ENCODE data around the gene FADS2. TPM values are rescaled to one million over a fixed set of nuclear protein-coding genes. Genes with fewer than 3 reads are reported as not detected.

FADS2 gene
- total and polyA plus RNA-seq, 7 donors: 3.6 to 50.2 (median 21.7) TPM

DNA sequence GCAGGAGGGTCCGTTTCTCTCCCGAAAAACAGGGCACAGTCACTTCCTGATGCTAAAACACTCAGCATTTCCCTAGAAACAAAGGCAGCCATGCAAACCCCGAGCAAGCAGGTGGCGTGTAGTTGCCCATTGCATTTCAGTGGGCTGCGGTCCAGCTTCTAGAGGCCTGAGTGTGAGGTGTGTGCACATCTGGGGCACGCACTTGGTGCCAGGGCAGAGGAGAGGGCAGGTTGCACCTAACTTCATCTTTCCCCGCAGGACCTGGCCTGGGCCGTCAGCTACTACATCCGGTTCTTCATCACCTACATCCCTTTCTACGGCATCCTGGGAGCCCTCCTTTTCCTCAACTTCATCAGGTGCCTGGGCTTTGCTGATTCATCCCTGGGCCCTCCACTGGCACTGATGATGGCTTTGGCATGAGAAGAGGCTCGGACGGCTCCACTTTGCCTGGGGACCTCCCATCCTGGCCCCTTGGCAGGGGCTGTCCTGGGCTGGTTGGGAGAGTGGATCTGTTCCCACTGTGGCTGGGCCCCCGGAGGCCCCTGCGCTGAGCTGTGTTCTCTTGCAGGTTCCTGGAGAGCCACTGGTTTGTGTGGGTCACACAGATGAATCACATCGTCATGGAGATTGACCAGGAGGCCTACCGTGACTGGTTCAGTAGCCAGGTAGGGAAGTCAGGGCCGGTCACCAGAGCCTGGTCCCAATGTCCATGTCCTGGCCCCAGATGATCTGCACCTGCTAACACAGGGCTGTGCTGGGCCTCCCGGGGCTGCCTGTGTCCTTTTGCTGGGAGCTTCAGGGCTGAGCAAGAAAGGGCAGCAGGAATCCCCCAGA is 34.8 kb downstream of the FADS2 start:
- WGBS, 2 donors: 89 to 91% methylated on average over 18 of the region's 18 CpGs
- TF ChIP-seq EP300 (IDR thresholded peaks at IDR 0.05) (no peak), POLR2AphosphoS5 (IDR thresholded peaks at IDR 0.05) (no peak), POLR2A (IDR thresholded peaks at IDR 0.05) (no peak)
- TF ChIP-seq, protein P1, sequence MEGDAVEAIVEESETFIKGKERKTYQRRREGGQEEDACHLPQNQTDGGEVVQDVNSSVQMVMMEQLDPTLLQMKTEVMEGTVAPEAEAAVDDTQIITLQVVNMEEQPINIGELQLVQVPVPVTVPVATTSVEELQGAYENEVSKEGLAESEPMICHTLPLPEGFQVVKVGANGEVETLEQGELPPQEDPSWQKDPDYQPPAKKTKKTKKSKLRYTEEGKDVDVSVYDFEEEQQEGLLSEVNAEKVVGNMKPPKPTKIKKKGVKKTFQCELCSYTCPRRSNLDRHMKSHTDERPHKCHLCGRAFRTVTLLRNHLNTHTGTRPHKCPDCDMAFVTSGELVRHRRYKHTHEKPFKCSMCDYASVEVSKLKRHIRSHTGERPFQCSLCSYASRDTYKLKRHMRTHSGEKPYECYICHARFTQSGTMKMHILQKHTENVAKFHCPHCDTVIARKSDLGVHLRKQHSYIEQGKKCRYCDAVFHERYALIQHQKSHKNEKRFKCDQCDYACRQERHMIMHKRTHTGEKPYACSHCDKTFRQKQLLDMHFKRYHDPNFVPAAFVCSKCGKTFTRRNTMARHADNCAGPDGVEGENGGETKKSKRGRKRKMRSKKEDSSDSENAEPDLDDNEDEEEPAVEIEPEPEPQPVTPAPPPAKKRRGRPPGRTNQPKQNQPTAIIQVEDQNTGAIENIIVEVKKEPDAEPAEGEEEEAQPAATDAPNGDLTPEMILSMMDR (IDR thresholded peaks at IDR 0.05): no peak

DNA sequence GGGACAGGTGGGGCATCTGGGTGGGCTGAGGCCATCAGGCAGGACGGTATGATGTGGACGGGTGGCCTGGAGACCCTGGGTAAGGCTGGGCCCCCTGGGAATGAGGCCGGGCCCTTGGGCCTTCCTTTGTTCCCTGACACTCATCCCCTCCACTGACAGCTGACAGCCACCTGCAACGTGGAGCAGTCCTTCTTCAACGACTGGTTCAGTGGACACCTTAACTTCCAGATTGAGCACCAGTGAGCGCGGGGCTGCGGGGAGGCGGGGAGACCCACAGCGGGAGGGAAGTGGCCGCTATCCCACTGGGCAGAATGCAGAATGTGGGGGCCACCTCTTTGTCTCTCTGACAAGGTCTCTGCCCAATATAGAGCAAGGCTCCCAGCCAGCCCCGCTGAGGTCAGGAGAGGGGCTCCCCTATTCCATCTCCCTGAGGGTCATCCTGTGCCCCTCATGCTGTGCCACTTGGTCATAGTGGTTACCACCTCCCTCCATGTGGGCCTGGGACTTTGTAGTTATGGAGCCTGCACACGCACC is 35.5 kb downstream of the FADS2 start:
- intact Hi-C loops (cut with DNase I): no loop called here
- Histone ChIP-seq H3K27ac (no peak overlapping the region), H3K9me3 (no peaks in the 10 kb centered on the region)

More for the DNA sequence above, 34.8 kb downstream of the FADS2 start:
- intact Hi-C loops (cut with DNase I): no loop called here
- Histone ChIP-seq H3K27ac (no peak overlapping the region), H3K36me3 (peaks cover 0 to 70% (median 2%) of the 10 kb centered on the region in 4 donors), H3K9me3 (no peaks in the 10 kb centered on the region), H3K4me1 (peaks cover 0 to 8% (median 0%) of the 10 kb centered on the region in 4 donors), H3K27me3 (no peaks in the 10 kb centered on the region), H3K4me3 (no peak overlapping the region)
- no peak for DNase-seq

DNA sequence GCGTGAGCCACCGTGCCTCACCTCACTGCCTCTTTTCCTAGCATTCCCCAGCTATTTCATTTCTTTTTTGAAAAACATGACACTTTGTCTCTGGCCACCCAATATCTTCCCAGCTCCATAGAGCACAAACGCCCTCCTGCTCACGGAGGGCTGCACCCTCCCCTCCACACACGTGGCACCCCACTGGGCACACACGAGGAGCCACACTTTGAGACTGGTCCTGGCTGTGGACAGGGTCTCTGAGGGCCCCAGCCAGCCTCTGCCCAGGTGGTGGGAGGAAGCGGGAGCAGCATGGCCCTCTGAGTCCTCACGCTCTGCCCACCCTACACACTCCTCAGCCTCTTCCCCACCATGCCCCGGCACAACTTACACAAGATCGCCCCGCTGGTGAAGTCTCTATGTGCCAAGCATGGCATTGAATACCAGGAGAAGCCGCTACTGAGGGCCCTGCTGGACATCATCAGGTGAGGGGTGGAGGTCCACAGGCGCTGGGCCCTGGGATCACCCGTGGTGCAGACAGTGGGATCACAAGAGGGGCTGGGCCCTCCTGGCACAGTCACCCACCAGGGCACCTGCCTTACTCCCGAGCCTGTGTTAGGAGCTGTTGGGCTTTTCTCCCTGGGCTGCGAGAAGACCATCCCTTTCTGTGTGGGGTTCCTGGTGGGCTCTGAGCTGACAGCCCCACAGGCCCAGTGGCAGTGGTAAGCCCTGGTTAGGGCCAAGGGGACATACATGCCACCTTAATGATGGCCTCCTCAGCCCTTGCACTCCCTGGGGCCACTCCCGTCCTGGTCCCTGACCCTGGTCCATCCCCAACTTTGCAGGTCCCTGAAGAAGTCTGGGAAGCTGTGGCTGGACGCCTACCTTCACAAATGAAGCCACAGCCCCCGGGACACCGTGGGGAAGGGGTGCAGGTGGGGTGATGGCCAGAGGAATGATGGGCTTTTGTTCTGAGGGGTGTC is 37.0 kb downstream of the FADS2 start:
- Histone ChIP-seq H3K4me1 (peaks cover 0 to 5% (median 0%) of the 10 kb centered on the region in 4 donors), H3K9me3 (no peaks in the 10 kb centered on the region), H3K4me3 (no peak overlapping the region), H3K36me3 (peaks cover 0 to 52% (median 0%) of the 10 kb centered on the region in 4 donors), H3K27me3 (no peaks in the 10 kb centered on the region), H3K27ac (no peak overlapping the region)
- 91 to 94% methylated on average over 20 of the region's 20 CpGs for WGBS, 2 donors
- intact Hi-C loops (cut with DNase I): no loop called here
- TF ChIP-seq POLR2A (IDR thresholded peaks at IDR 0.05): no peak
- TF ChIP-seq, protein P1 (IDR thresholded peaks at IDR 0.05): no peak
- TF ChIP-seq POLR2AphosphoS5 (IDR thresholded peaks at IDR 0.05): no peak
- no peak for TF ChIP-seq EP300 (IDR thresholded peaks at IDR 0.05)
- no peak for DNase-seq

More for the DNA sequence above, 35.5 kb downstream of the FADS2 start:
- H3K4me1 ChIP-seq: peaks cover 0 to 8% (median 0%) of the 10 kb centered on the region in 4 donors
- DNase-seq: no peak
- TF ChIP-seq EP300 (IDR thresholded peaks at IDR 0.05) (no peak), POLR2AphosphoS5 (IDR thresholded peaks at IDR 0.05) (no peak), POLR2A (IDR thresholded peaks at IDR 0.05) (no peak)
- TF ChIP-seq, protein P1 (IDR thresholded peaks at IDR 0.05): no peak
- H3K36me3 ChIP-seq: peaks cover 0 to 65% (median 2%) of the 10 kb centered on the region in 4 donors
- no peak overlapping the region for H3K4me3 ChIP-seq
- no peaks in the 10 kb centered on the region for H3K27me3 ChIP-seq
- WGBS, 2 donors: 91 to 94% methylated on average over 13 of the region's 13 CpGs

DNA sequence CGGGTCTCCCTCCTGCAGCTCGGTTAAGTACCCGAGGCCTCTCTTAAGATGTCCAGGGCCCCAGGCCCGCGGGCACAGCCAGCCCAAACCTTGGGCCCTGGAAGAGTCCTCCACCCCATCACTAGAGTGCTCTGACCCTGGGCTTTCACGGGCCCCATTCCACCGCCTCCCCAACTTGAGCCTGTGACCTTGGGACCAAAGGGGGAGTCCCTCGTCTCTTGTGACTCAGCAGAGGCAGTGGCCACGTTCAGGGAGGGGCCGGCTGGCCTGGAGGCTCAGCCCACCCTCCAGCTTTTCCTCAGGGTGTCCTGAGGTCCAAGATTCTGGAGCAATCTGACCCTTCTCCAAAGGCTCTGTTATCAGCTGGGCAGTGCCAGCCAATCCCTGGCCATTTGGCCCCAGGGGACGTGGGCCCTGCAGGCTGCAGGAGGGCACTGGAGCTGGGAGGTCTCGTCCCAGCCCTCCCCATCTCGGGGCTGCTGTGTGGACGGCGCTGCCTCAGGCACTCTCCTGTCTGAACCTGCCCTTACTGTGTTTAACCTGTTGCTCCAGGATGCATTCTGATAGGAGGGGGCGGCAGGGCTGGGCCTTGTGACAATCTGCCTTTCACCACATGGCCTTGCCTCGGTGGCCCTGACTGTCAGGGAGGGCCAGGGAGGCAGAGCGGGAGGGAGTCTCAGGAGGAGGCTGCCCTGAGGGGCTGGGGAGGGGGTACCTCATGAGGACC is 38.3 kb downstream of the FADS2 start:
- peaks cover 0 to 48% (median 0%) of the 10 kb centered on the region in 4 donors for H3K36me3 ChIP-seq
- no peaks in the 10 kb centered on the region for H3K27me3 ChIP-seq
- intact Hi-C loops (cut with DNase I): no loop called here
- TF ChIP-seq POLR2A (IDR thresholded peaks at IDR 0.05): no peak
- TF ChIP-seq POLR2AphosphoS5 (IDR thresholded peaks at IDR 0.05): no peak
- TF ChIP-seq, protein P1 (IDR thresholded peaks at IDR 0.05): no peak
- TF ChIP-seq EP300 (IDR thresholded peaks at IDR 0.05): no peak
- peaks cover 0 to 6% (median 3%) of the 10 kb centered on the region in 4 donors for H3K4me1 ChIP-seq
- no peaks in the 10 kb centered on the region for H3K9me3 ChIP-seq
- WGBS, 2 donors: 78 to 81% methylated on average over 18 of the region's 18 CpGs
- no peak overlapping the region for H3K27ac ChIP-seq
- DNase-seq: no peak
- no peak overlapping the region for H3K4me3 ChIP-seq
